HG03135 (cell line): ENCODE results near the gene RPP25L.
"Not testable (repeated sequence)": the region's sequence is repeated elsewhere in the genome, so short reads cannot be mapped to it uniquely, and the experiment has no call there.

Experiments used
- ATAC-seq: cut with Tn5 transposase; IDR thresholded peaks from one replicate; pipeline ENCODE4 v1.9.1; 2021; ENCODE audit warnings: mild to moderate bottlenecking, moderate library complexity; ENCODE audit not compliant: unreplicated experiment

RPP25L gene

GRCh38 chr9:34611811-34612787 lies at the start of gene RPP25L:
RPP25L (minus strand) TSS chr9:34612097; CDS start chr9:34611296, 801 bp downstream.
- ATAC-seq, result peak; percentile 76

- ATAC-seq, result no peak
These were observed 47.8 kb upstream of the RPP25L start for GRCh38 chr9:34659592-34660253.

- no peak for ATAC-seq
These were observed 46.6 kb upstream of the RPP25L start for GRCh38 chr9:34658461-34658860.

- ATAC-seq, result no peak
These were observed 45.1 kb upstream of the RPP25L start for GRCh38 chr9:34656992-34657391.

- no peak for ATAC-seq
These were observed 43.5 kb upstream of the RPP25L start for GRCh38 chr9:34655394-34655793.

GRCh38 chr9:34654323-34655051 lies 42.6 kb upstream of the RPP25L start:
- no peak for ATAC-seq

- ATAC-seq, result no peak
These were observed 41.5 kb upstream of the RPP25L start for GRCh38 chr9:34653151-34654072.

- ATAC-seq, result no peak
These were observed 40.7 kb upstream of the RPP25L start for GRCh38 chr9:34652602-34653000.

- ATAC-seq, result no peak
These were observed 40.1 kb upstream of the RPP25L start, which contains the start of gene IL11RA for GRCh38 chr9:34651876-34652601. IL11RA (plus strand) TSS chr9:34652185; CDS start chr9:34655218, 3,033 bp downstream.

- no peak for ATAC-seq
These were observed 39.4 kb upstream of the RPP25L start for GRCh38 chr9:34651321-34651720.

- ATAC-seq, result no peak
These were observed 38.9 kb upstream of the RPP25L start for GRCh38 chr9:34650816-34651215.

GRCh38 chr9:34648673-34649072 lies 36.8 kb upstream of the RPP25L start:
- ATAC-seq, result no peak

- no peak for ATAC-seq
These were observed 35.8 kb upstream of the RPP25L start for GRCh38 chr9:34647651-34648050.

GRCh38 chr9:34647084-34647403 lies 35.1 kb upstream of the RPP25L start:
- ATAC-seq, result no peak

GRCh38 chr9:34646211-34647083 lies 34.5 kb upstream of the RPP25L start, which contains the start of gene GALT:
GALT (plus strand) TSS chr9:34646675; CDS start chr9:34646705, 30 bp downstream.
- ATAC-seq, result peak; percentile 85

- ATAC-seq, result no peak
These were observed 32.9 kb upstream of the RPP25L start for GRCh38 chr9:34644766-34645314.

GRCh38 chr9:34642679-34643078 lies 30.8 kb upstream of the RPP25L start:
- no peak for ATAC-seq

GRCh38 chr9:34639322-34639721 lies 27.4 kb upstream of the RPP25L start:
- ATAC-seq, result not testable (repeated sequence)
